MM.1S (cell line): ENCODE measurements around the gene FJX1.

Source experiments
- EZH2 ChIP-seq: fragments of 300-600 bp; sonication (generic); optimal IDR thresholded peaks from 2 replicates; pipeline ENCODE3; 2017; ENCODE audit warnings: low read depth, mild to moderate bottlenecking, antibody characterized with exemption, low read length, mixed read lengths
- EZH2phosphoT487 ChIP-seq: fragments of 300-600 bp; sonication (generic); IDR thresholded peaks from 2 replicates; pipeline ENCODE4 v1.6.1; 2018; ENCODE audit warnings: antibody characterized with exemption, low read length
- TF ChIP-seq, protein P1 (sequence below): fragments of 300-600 bp; sonication (generic); IDR thresholded peaks from 2 replicates; pipeline ENCODE4 v1.5.1; 2016; ENCODE audit warnings: antibody characterized with exemption, low read length, mixed read lengths

DNA sequence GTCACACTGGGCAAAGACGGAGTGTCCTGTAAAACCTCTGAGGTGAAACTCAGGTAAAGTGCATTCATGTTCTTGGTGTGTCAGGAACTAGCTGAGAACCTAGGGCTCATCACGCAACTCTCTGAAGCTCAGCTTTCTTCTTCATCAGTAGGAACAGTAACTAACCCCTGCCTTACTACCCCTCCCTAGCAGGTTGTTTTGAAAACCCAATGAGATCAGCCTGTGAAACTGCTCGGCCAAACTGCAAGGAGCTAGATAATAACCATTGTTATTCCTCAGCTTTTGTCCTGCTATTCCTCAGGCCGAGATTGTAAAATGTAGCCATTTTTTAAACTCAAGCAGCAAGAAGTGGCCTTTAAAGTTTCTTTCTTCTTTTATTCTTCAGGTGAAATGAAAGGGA is 9.8 kb upstream of the FJX1 start:
- TF ChIP-seq, protein P1, sequence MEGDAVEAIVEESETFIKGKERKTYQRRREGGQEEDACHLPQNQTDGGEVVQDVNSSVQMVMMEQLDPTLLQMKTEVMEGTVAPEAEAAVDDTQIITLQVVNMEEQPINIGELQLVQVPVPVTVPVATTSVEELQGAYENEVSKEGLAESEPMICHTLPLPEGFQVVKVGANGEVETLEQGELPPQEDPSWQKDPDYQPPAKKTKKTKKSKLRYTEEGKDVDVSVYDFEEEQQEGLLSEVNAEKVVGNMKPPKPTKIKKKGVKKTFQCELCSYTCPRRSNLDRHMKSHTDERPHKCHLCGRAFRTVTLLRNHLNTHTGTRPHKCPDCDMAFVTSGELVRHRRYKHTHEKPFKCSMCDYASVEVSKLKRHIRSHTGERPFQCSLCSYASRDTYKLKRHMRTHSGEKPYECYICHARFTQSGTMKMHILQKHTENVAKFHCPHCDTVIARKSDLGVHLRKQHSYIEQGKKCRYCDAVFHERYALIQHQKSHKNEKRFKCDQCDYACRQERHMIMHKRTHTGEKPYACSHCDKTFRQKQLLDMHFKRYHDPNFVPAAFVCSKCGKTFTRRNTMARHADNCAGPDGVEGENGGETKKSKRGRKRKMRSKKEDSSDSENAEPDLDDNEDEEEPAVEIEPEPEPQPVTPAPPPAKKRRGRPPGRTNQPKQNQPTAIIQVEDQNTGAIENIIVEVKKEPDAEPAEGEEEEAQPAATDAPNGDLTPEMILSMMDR, result no peak
- no peak for TF ChIP-seq EZH2
- TF ChIP-seq EZH2phosphoT487, result no peak
